Esophagus muscularis mucosa (tissue), 3 donors: ENCODE measurements around the gene PEX16.

Experiments used
- CTCF ChIP-seq, 3 experiments: fragments of 200-600 bp in 2 of 3; fragments of 450-650 bp in 1 of 3; sonication (generic) in 2 of 3; IDR thresholded peaks; one replicate each; pipeline ENCODE4 v1.5.1; 2017 to 2019; ENCODE audit warnings: antibody characterized with exemption in 3 of 3, mild to moderate bottlenecking in 2 of 3, moderate library complexity in 1 of 3
- POLR2A ChIP-seq: fragments of 450-650 bp; IDR thresholded peaks from one replicate; pipeline ENCODE4 v1.6.1; 2017; ENCODE audit warnings: antibody characterized with exemption, moderate library complexity, mild to moderate bottlenecking, low read depth

- TF ChIP-seq CTCF (IDR thresholded peaks at IDR 0.05) (peak; percentile 88 to 92 (median 88)), POLR2A (no peak)
Observed at GRCh38 chr11:45964911-45965389, 47.3 kb upstream of the PEX16 start.
